SHP77 (cell line): ENCODE data around the gene RDH13.
"Not testable (repeated sequence)": the region's sequence is repeated elsewhere in the genome, so short reads cannot be mapped to it uniquely, and the experiment has no call there.

Experiments
- DNase-seq, 2 experiments: peaks; one replicate each; lab custom pipeline; 2025; lab: John Stamatoyannopoulos, UW

The RDH13 gene

DNA sequence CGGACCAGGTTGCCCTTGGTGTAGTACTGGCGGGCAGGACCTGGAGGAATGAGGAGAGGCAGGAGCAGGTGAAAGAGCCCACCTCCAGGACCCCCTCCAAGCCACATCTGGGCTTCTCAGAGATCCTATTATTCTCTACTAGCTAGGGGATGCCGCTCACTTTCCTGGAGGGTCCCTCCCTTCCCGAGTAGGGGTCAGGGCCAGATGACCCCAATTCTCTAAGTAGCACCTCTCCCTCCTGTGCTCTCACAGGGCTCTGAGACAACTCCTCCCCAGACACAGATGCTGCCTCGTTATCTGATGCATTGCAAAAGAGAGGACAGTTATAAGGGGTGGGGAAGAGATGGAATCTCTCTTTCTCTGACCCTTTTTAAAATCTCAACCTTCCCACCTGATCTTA lies 47.8 kb downstream of the RDH13 start:
- no peak for DNase-seq

DNA sequence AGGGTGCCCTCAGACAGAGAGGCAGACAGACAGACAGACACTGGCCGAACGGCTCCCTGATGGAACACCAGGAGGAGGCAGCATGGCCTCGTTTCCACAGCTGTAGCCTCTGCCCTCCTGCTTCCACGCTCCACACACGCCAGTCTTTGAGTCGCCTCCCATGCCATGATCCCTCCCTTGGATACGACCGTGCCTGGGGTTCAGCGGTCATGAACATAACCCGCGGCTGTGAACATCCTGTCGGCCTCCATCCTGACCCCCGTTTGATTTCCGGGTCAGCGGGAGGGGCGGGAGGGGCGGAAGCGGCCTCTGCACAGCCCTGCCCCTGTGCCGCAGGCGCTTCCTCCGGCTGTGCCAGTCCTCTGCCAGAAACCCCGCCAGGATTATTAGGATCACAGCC lies 48.2 kb downstream of the RDH13 start:
- no peak for DNase-seq

DNA sequence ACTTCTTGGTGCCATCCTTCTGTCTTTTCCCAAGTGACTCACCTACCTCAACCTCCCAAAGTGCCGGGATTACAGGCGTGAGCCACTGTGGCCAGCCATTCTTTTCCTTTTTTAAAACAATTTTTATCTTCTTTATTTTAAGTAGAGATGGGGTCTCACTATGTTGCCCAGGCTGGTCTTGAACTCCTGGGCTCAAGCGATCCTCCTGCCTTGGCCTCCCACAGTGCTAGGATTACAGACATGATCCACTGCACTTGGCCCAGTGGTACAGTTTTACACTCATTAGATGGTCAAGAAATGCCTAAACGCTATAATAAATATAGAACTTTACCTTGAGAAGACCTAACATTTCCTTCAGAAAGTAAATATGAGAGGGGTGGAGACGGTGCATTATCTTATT lies 49.4 kb downstream of the RDH13 start:
- DNase-seq: no peak

DNA sequence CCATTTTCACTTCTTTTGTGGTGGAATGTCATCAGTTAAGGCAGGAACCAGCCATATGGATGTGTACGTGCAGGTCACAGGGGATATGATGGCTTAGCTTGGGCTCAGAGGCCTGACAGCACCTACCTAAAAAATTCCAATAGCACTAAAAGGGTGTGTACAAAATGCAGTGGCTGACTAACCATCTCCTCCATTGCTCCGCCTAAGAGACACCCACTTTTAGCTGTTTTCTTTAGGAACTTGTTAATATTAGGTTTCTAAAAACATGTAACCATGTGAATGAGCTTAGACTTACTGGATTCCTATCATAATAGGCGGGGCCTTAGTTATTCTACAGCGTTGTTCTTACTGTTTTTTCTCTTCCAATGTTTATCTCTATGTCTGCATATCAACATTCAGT lies 50.6 kb downstream of the RDH13 start:
- DNase-seq: no peak

DNA sequence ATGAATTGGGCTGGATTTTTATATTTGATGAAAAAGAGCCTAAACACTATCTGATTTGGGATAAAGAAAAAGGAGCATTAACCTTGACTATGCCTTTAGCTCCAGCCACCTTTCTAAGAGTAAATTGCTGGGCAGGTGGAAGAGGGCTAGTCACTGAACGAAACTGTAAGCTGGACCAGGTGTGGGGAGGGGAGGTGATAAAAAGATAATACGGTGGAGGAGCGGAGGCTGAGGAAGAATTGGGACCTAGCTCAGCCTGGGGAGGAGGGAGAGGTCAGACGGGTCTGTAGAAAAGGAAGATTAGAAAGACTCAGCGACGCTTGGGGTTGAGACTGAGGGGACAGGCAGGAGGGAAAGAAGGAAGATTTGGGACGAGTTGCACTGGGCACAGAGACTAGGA lies 52.4 kb downstream of the RDH13 start:
- not testable (repeated sequence) for DNase-seq

DNA sequence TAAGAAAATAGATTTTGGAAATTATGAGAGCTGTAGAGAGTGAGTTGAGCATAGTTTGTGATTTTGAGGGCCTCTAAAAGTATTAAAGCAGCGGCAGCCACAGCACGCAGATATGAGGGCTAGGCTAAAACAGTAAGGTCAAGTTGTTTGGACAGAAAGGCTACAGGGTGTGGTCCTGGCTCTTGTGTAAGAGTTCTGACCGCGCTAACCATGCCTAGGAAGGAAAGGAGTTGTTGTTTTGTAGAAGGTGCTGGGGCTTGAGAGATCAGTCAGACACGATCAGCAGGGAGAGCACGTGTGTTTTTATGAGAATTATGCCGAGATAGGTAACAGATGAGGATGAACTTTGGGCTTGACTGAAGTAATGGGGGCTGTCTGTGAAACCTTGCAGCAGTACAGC lies 54.2 kb downstream of the RDH13 start:
- DNase-seq: not testable (repeated sequence)

DNA sequence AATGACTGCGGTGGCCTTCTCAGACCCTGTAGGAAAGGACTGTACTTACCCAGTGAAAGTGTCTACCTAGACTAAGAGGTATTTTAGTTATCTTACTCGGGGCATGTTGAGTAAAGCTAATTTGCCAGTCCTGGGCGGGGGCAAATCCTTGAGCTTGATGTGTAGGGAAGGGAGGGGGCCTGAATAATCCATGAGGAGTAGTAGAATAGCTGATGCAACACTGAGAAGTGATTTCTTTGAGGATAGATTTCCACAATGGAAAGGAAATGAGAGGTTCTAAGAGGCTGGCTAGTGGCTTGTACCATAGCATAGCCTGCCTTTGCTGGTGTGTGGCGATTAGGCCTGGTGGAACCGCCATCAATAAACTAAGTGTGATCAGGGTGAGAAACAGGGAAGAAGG lies 54.8 kb downstream of the RDH13 start:
- not testable (repeated sequence) for DNase-seq

DNA sequence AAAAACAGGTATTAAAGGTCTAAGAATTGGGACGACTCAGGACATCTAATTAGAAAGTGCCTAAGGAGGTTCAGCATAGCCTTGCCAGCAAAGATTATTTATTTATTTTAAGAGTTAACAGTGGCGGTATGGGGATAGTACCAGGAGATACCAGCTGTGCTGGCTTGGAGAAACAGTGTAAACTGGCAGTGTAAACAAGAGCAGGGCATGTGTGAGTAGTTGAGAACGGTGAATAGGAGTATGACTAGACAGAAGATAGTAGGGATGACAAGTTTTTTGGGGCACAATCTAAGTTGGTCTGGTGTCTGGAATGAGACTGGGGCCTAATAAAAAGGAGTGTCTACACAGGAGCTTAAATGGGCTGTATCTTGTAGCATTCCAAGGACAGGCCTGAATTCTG lies 55.4 kb downstream of the RDH13 start:
- DNase-seq: not testable (repeated sequence)

DNA sequence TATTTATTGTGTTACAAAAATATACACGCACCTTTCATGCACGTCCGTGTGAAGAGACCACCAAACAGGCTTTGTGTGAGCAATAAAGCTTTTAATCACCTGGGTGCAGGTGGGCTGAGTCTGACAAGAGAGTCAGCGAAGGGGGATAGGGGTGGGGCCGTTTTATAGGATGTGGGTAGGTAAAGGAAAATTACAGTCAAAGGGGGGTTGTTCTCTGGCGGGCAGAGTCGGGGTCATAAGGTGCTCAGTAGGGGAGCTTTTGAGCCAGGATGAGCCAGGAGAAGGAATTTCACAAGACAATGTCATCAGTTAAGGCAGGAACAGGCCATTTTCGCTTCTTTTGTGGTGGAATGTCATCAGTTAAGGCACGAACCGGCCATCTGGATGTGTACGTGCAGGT lies 56.2 kb downstream of the RDH13 start:
- not testable (repeated sequence) for DNase-seq

DNA sequence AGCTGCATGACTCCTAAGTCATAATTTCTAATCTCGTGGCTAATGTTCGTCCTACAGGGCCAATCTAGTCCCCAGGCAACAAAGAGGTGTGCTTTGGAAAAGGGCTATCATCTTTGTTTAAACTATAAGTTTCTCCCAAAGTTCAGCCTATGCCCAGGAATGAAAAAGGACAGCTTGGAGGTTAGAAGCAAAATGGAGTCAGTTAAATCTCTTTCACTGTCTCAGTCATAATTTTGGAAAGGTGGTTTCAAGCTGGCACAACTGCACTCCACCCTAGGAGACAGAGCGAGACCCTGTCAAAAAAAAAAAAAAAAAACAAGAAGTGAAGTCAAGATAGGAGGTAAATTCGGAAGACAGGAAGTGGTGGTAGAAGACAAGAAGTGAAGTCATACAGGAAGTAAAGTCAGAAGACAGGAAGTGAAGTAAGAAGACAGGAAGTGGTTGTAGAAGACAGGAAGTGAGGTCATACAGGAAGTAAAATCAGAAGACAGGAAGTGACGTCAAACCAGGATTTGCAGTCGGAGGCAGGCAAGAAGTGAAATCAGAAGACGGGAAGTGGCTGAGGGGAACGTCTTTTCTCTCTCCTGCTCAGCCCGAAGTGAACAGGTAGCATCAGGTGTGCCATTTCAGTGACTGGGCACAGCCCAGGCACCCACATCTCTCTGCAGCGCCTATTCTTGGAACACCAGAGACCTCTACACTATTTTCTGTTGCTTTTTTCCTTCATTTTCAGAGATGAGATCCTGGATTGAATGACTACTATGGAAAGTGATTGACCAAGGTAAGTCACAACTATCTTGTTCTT lies 57.1 kb downstream of the RDH13 start:
- DNase-seq: peak; percentile 82 to 91

DNA sequence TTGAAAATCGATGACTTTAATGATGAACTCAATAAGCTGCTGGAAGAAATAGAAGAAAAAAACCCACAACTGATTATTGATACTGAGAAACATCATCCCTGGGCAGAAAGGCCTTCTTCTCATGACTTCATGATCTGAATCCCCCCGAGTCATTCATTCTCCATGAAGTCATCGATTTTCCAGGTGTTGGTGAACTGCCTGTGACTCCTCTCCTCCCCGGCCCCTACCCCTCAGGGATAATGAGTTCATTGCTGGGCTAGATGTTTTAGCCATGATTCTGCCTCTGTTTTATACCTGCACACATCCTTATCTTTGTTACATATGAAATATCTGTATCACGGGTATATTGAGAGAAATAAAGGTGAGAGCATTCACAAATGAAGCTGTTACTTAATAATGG lies 62.2 kb downstream of the RDH13 start:
- no peak for DNase-seq

DNA sequence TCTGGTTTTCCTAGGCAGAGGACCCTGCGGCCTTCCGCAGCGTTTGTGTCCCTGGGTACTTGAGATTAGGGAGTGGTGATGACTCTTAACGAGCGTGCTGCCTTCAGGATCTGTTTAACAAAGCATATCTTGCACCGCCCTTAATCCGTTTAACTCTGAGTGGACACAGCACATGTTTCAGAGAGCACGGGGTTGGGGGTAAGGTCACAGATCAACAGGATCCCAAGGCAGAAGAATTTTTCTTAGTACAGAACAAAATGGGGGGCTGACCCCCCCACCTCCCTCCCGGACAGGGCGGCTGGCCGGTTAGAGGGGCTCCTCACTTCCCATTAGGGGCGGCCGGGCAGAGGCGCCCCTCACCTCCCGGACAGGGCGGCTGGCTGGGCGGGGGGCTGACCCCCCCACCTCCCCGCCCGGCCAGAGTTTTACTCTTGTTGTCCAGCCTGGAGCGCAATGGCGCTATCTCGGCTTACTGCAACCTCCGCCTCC lies 64.2 kb downstream of the RDH13 start:
- DNase-seq: not testable (repeated sequence)

DNA sequence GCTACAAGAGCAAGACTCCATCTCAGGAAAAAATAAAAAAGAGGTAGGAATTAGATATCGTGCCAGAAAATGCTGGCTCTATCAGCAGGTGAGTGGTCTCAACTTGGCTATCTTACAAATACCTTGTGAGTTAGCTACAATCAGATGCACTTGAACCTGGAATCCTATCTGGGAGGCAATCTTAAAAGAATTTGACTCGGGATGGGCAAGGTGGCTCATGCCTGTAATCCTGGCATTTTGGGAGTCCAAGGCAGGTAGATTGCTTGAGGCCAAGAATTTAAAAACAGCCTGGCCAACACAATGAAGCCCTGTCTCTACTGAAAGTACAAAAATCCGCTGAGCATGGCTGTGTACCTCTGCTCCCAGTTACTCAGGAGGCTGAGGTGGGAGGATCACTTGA lies 67.4 kb downstream of the RDH13 start:
- no peak for DNase-seq
